HL-60 (cell line): ENCODE measurements around the gene UTP25.
"Not testable (repeated sequence)": the region's sequence is repeated elsewhere in the genome, so short reads cannot be mapped to it uniquely, and the experiment has no call there.

Experiments used
- CTCF ChIP-seq: IDR thresholded peaks from one replicate; pipeline ENCODE4 v1.5.1; 2011; ENCODE audit warnings: low read length, control low read depth, inconsistent platforms; ENCODE audit not compliant: insufficient read depth
- GABPA ChIP-seq: IDR thresholded peaks from 2 replicates; pipeline ENCODE4 v1.6.1; 2012; ENCODE audit warnings: low read depth
- POLR2AphosphoS5 ChIP-seq: IDR thresholded peaks from 2 replicates; pipeline ENCODE4 v1.6.1; 2012; ENCODE audit warnings: low read depth
- REST ChIP-seq: IDR thresholded peaks from 2 replicates; pipeline ENCODE4 v1.6.1; 2012; ENCODE audit warnings: low read depth; ENCODE audit not compliant: insufficient replicate concordance

- not testable (repeated sequence) for TF ChIP-seq CTCF, GABPA, POLR2AphosphoS5, REST
Observed at GRCh38 chr1:209888291-209889076, 60.7 kb downstream of the UTP25 start.
